Astrocyte (in vitro differentiated cells and primary cell): Measurements from ENCODE around the gene PKDREJ. TPM values are rescaled to one million over a fixed set of nuclear protein-coding genes. Genes with fewer than 3 reads are reported as not detected.

Source experiments
- DNase-seq: peaks from one replicate; pipeline ENCODE4 v3.0.0-alpha.2; 2010; ENCODE audit warnings: low read depth
- FAIRE-seq: peaks from 2 replicates; lab custom pipeline; 2011; peaks lifted over from hg19 to GRCh38; lab: Jason Lieb, UNC
- H2AFZ ChIP-seq: 2 replicates; pipeline ENCODE4 v1.6.0; 2012; ENCODE audit warnings: low read depth, low read length, inconsistent platforms
- H3K27ac ChIP-seq: 2 replicates; pipeline ENCODE4 v1.5.1; 2011; ENCODE audit warnings: low read depth, low read length, inconsistent platforms
- H3K27me3 ChIP-seq: 2 replicates; pipeline ENCODE4 v1.6.0; 2011; ENCODE audit warnings: low read length, inconsistent platforms; ENCODE audit not compliant: insufficient read depth
- H3K36me3 ChIP-seq: 2 replicates; pipeline ENCODE4 v1.5.1; 2011; ENCODE audit warnings: low read length, inconsistent platforms; ENCODE audit not compliant: insufficient read depth
- H3K4me1 ChIP-seq: 2 replicates; pipeline ENCODE4 v1.5.1; 2011; ENCODE audit warnings: low read length, inconsistent platforms; ENCODE audit not compliant: insufficient read depth
- H3K4me2 ChIP-seq: 2 replicates; pipeline ENCODE4 v1.6.0; 2012; ENCODE audit warnings: low read length, inconsistent platforms
- H3K4me3 ChIP-seq: 2 replicates; pipeline ENCODE4 v1.5.1; 2011; ENCODE audit warnings: low read depth, mild to moderate bottlenecking, low read length, inconsistent platforms; ENCODE audit not compliant: insufficient read depth
- H3K79me2 ChIP-seq: 2 replicates; pipeline ENCODE4 v1.6.0; 2012; ENCODE audit warnings: mild to moderate bottlenecking, low read length, inconsistent platforms; ENCODE audit not compliant: insufficient read depth
- H3K9ac ChIP-seq: 2 replicates; pipeline ENCODE4 v1.6.0; 2012; ENCODE audit warnings: mild to moderate bottlenecking, low read length, inconsistent platforms
- H3K9me3 ChIP-seq: 2 replicates; pipeline ENCODE4 v1.5.1; 2012; ENCODE audit warnings: low read depth, mild to moderate bottlenecking, low read length, inconsistent platforms; ENCODE audit not compliant: insufficient read depth
- H4K20me1 ChIP-seq: 2 replicates; pipeline ENCODE4 v1.6.0; 2012; ENCODE audit warnings: low read length, inconsistent platforms; ENCODE audit not compliant: insufficient read depth
- H3K27ac Mint-ChIP-seq: one replicate; pipeline ENCODE4 v1.8.0; 2021; ENCODE audit warnings: mild to moderate bottlenecking, mixed read lengths; ENCODE audit not compliant: unreplicated experiment
- H3K27me3 Mint-ChIP-seq: one replicate; pipeline ENCODE4 v1.8.0; 2021; ENCODE audit warnings: low read depth, mixed read lengths; ENCODE audit not compliant: unreplicated experiment
- H3K36me3 Mint-ChIP-seq: one replicate; pipeline ENCODE4 v1.8.0; 2021; ENCODE audit warnings: low read depth, mixed read lengths; ENCODE audit not compliant: unreplicated experiment
- H3K4me1 Mint-ChIP-seq: one replicate; pipeline ENCODE4 v1.8.0; 2021; ENCODE audit warnings: low read depth, mixed read lengths; ENCODE audit not compliant: unreplicated experiment
- H3K4me3 Mint-ChIP-seq: one replicate; pipeline ENCODE4 v1.8.0; 2021; ENCODE audit warnings: mild to moderate bottlenecking, moderate library complexity, mixed read lengths; ENCODE audit not compliant: unreplicated experiment
- H3K9me3 Mint-ChIP-seq: one replicate; pipeline ENCODE4 v1.8.0; 2021; ENCODE audit warnings: mild to moderate bottlenecking, mixed read lengths; ENCODE audit not compliant: unreplicated experiment
- EZH2 ChIP-seq: IDR thresholded peaks from 2 replicates; pipeline ENCODE4 v1.6.1; 2012; ENCODE audit warnings: mild to moderate bottlenecking, low read length, inconsistent platforms; ENCODE audit not compliant: insufficient read depth
- total RNA-seq: library from RNA; stranded (reverse); gene quantifications from 2 replicates; pipeline ENCODE4 v1.2.1, GENCODE V29; 2021
- TF ChIP-seq, protein P1 (sequence below): IDR thresholded peaks from 2 replicates; pipeline ENCODE4 v1.5.1; 2011; ENCODE audit warnings: low read depth, mild to moderate bottlenecking, inconsistent platforms, low read length, moderate library complexity; ENCODE audit not compliant: insufficient read depth

The PKDREJ gene
- total RNA-seq, 1 donor from 2014 or later = not detected

- no peaks in the 10 kb centered on the region for H3K27me3 ChIP-seq
- no peak overlapping the region for H3K27ac ChIP-seq
- TF ChIP-seq, protein P1, sequence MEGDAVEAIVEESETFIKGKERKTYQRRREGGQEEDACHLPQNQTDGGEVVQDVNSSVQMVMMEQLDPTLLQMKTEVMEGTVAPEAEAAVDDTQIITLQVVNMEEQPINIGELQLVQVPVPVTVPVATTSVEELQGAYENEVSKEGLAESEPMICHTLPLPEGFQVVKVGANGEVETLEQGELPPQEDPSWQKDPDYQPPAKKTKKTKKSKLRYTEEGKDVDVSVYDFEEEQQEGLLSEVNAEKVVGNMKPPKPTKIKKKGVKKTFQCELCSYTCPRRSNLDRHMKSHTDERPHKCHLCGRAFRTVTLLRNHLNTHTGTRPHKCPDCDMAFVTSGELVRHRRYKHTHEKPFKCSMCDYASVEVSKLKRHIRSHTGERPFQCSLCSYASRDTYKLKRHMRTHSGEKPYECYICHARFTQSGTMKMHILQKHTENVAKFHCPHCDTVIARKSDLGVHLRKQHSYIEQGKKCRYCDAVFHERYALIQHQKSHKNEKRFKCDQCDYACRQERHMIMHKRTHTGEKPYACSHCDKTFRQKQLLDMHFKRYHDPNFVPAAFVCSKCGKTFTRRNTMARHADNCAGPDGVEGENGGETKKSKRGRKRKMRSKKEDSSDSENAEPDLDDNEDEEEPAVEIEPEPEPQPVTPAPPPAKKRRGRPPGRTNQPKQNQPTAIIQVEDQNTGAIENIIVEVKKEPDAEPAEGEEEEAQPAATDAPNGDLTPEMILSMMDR = no peak
- TF ChIP-seq EZH2 = no peak
- H3K4me2 ChIP-seq = no peak overlapping the region
- no peak for DNase-seq
- peaks cover 23% of the 10 kb centered on the region for H3K4me1 ChIP-seq
- H3K27ac Mint-ChIP-seq = no peak overlapping the region
- H4K20me1 ChIP-seq = peaks cover 4% of the 10 kb centered on the region
- peaks cover 10% of the 10 kb centered on the region for H3K4me1 Mint-ChIP-seq
- H3K4me3 Mint-ChIP-seq = no peak overlapping the region
- no peak overlapping the region for H3K9ac ChIP-seq
- no peaks in the 10 kb centered on the region for H3K9me3 ChIP-seq
- H3K9me3 Mint-ChIP-seq = no peaks in the 10 kb centered on the region
- H3K36me3 ChIP-seq = peaks cover 10% of the 10 kb centered on the region
- peaks cover 81% of the 10 kb centered on the region for H3K79me2 ChIP-seq
- no peaks in the 10 kb centered on the region for H3K36me3 Mint-ChIP-seq
- H2AFZ ChIP-seq = no peak overlapping the region
- H3K27me3 Mint-ChIP-seq = no peaks in the 10 kb centered on the region
- no peak for FAIRE-seq
- no peak overlapping the region for H3K4me3 ChIP-seq
Measured at GRCh38 chr22:46300491-46300890, 37.3 kb upstream of the PKDREJ start.

DNA sequence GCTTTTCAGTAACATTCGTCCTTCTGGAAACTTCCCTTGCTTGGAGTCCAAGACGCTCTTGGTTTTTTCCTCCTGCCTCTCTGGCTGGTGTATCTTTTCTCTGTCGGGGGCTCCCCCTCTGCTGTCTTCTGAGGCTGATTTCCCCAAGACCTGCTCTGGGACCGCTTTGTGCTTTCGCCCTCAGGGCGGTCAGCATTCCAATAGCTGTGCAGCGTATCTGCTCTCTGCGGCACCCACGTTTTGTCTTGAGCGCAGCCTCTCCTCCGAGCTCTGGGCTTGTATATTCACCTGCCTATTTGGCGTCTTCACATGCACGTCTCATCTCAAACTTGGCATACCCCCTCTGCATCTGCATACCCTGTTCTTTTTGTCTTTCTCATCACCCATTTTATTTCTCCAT, 36.0 kb upstream of the PKDREJ start:
- peaks cover 10% of the 10 kb centered on the region for H3K36me3 ChIP-seq
- no peaks in the 10 kb centered on the region for H3K9me3 ChIP-seq
- DNase-seq (no peak), FAIRE-seq (no peak)
- no peak overlapping the region for H3K27ac ChIP-seq
- no peak overlapping the region for H3K4me3 Mint-ChIP-seq
- peaks cover 4% of the 10 kb centered on the region for H4K20me1 ChIP-seq
- H3K27ac Mint-ChIP-seq = no peak overlapping the region
- H3K4me1 ChIP-seq = peaks cover 23% of the 10 kb centered on the region
- TF ChIP-seq, protein P1 = no peak
- no peak for TF ChIP-seq EZH2
- H3K36me3 Mint-ChIP-seq = no peaks in the 10 kb centered on the region
- no peaks in the 10 kb centered on the region for H3K27me3 Mint-ChIP-seq
- no peaks in the 10 kb centered on the region for H3K9me3 Mint-ChIP-seq
- no peak overlapping the region for H3K4me3 ChIP-seq
- peaks cover 67% of the 10 kb centered on the region for H3K79me2 ChIP-seq
- H2AFZ ChIP-seq = no peak overlapping the region
- no peak overlapping the region for H3K9ac ChIP-seq
- H3K4me1 Mint-ChIP-seq = peaks cover 12% of the 10 kb centered on the region
- no peaks in the 10 kb centered on the region for H3K27me3 ChIP-seq
- H3K4me2 ChIP-seq = peak overlapping the region; percentile 48

- peak overlapping the region; percentile 70 for H3K27ac ChIP-seq
- H3K27ac Mint-ChIP-seq = no peak overlapping the region
- peak; percentile 24 for DNase-seq
Measured at GRCh38 chr22:46297151-46297812, 34.1 kb upstream of the PKDREJ start.

More at GRCh38 chr22:46297151-46297812, 34.1 kb upstream of the PKDREJ start:
- Histone ChIP-seq H3K4me1 (peaks cover 20% of the 10 kb centered on the region), H3K9me3 (no peaks in the 10 kb centered on the region), H3K4me3 (peak overlapping the region; percentile 72), H3K36me3 (peaks cover 9% of the 10 kb centered on the region), H3K79me2 (peaks cover 51% of the 10 kb centered on the region), H4K20me1 (no peaks in the 10 kb centered on the region), H3K27me3 (no peaks in the 10 kb centered on the region), H3K4me2 (peak overlapping the region; percentile 95), H2AFZ (peak overlapping the region; percentile 83), H3K9ac (peak overlapping the region; percentile 85)
- H3K36me3 Mint-ChIP-seq = peaks cover 3% of the 10 kb centered on the region
- TF ChIP-seq, protein P1 = no peak
- no peak for TF ChIP-seq EZH2
- no peak for FAIRE-seq
- peak overlapping the region; percentile 83 for H3K4me3 Mint-ChIP-seq
- no peaks in the 10 kb centered on the region for H3K9me3 Mint-ChIP-seq
- H3K27me3 Mint-ChIP-seq = no peaks in the 10 kb centered on the region
- H3K4me1 Mint-ChIP-seq = peaks cover 15% of the 10 kb centered on the region
